GM18526 (cell line): ENCODE data around the gene ARHGAP15.

Source experiments
- POLR2A ChIP-seq: IDR thresholded peaks from 3 replicates; pipeline ENCODE4 v1.6.1; 2011; ENCODE audit not compliant: insufficient read length; ENCODE audit errors: extremely low read depth

The ARHGAP15 gene

DNA sequence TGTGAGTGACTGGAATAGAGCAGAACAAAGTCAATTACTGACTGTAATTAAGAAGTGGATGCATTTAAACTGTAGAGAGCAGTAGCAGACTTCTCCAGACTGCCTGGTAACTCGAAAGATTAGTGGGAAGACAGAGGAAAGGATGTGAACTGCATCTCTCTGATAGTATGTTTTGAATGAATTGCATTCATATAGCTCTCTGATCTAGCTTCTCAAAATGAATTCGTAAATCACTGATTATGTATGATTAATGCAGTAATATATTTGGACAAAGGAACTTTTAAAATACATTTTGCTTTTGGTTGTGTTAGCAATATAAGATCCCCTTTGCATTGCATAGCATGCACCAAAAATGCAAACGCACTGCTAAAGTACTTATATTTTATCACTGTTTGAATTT is 304.0 kb downstream of the ARHGAP15 start:
- no peak for TF ChIP-seq POLR2A

- no peak for TF ChIP-seq POLR2A
These were observed 304.6 kb downstream of the ARHGAP15 start for GRCh38 chr2:143433840-143434239.

- no peak for TF ChIP-seq POLR2A
These were observed 305.2 kb downstream of the ARHGAP15 start for GRCh38 chr2:143434445-143434844.

DNA sequence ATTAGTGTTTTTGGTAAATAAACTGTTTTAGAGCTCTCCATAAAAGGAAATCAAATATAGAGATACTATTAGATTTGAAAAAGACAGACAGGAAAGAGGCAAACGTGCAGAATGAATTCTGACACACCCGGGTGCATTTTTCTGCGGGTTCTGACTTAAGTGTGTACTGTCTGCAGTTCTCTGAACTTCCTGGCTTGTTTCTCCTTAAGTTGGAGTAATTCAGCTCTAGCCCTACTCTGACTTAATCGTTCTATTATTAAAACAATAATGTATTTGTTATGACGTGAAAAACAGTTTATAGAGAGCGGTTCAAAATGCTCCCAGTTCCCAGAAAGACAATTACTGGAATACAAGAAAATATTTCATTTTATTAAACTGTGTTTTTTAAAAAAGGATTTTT is 305.9 kb downstream of the ARHGAP15 start:
- TF ChIP-seq POLR2A = no peak

- TF ChIP-seq POLR2A = no peak
These were observed 307.7 kb downstream of the ARHGAP15 start for GRCh38 chr2:143436951-143437350.

DNA sequence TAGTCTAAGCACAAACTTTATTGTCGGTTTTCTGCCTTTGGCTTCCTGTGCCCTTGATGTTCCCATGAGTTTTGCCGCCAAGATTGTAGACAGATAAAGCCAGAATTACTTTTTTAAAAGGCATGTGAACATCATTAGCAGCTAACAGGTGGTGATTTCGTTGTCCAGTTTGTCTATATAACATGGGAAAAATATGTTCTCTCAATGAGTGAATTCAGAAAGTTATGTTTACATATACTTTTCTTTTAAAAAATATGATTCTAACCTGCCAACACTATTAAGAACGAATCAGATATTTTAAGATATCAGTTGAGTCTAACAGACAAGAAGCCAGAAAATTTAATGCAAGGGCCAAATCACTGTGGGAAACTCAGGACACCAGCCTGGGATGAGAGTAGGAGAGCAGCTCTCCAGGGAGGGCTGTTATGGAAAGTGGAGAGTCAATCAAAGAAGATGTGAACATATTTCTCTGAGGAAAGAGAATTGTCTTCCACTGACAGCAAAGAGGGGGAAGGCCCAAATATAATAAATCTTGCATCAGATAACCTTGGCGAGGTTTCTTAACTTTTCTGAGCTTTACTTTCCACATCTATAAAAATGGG is 311.3 kb downstream of the ARHGAP15 start:
- TF ChIP-seq POLR2A = no peak

DNA sequence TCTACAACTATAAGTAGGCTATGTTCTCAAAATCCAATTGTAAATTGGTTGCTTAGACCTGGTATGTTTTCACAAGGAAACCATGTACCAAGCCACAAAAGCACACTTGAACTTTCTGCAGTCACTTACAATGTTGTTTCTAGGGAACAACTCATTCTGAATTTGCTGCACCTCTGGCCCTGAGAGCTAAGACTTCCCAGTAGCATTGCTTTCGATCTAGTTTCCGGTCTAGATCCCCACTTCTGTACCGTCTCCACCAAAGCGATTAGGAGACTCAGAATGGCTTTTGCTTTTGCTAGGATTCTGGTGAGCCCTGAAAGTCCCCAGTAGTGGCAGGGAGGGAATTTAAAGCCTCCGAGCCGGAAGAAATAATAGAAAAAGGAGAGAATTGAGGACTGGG is 313.0 kb downstream of the ARHGAP15 start:
- no peak for TF ChIP-seq POLR2A

GRCh38 chr2:143451642-143452281 is 322.5 kb downstream of the ARHGAP15 start:
- TF ChIP-seq POLR2A = no peak

- no peak for TF ChIP-seq POLR2A
These were observed 323.7 kb downstream of the ARHGAP15 start for GRCh38 chr2:143452817-143453451.

DNA sequence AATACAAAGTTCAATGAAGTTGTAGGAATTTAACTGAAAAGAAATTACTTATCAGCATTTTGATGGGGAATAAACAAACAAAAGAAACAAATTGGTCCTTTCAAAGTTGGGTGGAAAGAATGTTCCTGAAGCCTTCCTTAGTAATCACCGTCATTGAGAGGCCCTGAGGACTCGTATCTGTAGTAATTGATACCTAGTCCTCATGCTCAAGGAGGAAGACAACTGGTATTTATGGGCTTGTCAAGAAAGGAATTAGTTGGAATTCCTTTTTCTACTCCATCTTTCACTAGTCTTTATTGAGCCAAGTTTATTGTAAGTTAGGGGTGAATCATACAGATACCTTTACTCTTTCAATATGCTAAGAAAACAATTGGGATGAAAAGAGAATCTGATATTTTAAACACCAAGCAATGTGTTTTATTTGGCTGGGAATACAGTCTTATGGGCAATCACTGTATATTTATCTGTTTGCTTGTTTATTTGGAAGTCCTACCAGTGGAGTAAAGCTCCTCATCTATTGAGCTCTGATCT is 324.8 kb downstream of the ARHGAP15 start:
- TF ChIP-seq POLR2A = no peak

GRCh38 chr2:143455317-143455716 is 326.1 kb downstream of the ARHGAP15 start:
- TF ChIP-seq POLR2A = no peak

- TF ChIP-seq POLR2A = no peak
These were observed 329.3 kb downstream of the ARHGAP15 start for GRCh38 chr2:143458258-143459190.

DNA sequence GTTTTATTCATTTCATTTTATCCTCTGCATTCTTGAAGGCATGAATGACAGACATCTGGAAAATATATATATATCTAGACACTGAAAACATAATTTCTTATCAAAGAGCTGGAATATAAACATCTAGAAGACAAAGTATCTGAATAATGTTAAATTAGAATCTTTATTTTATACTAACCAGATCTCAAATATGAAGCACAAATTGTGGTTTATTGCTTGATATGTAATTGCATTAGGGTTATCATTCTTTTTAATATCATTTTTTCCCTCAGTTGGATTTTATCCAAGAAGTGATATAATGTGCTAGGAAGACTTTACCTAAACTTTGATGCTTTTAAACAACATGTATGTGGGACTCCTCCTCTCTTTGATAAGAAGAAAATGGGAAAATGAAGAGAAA is 331.2 kb downstream of the ARHGAP15 start:
- no peak for TF ChIP-seq POLR2A

DNA sequence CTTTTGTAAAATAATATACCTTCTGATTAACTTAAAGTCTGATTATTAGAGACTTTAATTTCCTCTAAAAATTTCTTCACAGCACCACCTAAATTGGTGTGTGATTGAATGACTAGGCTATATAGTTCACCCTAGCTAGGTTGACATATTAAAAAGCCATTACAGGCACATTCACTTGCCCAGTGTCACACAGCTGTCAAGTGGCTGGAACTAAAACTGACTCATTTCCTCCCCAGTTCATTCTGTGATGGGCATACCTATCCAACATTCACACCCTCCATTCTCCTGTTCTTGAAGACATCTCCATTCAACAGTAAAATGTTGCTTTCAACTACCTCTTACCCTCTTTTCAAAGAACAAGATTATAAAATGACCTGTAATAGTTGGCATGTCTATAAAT is 334.5 kb downstream of the ARHGAP15 start:
- TF ChIP-seq POLR2A = no peak

DNA sequence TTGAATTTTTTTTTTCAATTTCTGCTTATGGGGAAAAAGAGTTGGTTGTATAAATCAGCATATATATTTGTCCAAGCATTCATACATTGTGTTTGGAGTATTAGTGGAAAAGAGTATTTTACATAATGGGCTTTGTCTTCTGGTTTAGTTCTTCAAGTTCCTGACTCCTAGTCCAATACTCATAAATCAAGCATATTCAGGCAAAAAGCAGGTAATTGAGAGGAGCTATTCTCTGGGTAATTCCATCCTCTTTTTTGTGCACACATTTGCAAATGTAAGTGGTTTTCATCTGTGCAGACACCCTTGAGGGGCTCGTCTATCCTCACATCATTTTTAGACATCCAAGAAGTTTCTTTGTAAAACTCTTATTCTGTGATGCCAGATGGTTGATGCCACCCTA is 337.2 kb downstream of the ARHGAP15 start:
- no peak for TF ChIP-seq POLR2A

- no peak for TF ChIP-seq POLR2A
These were observed 337.8 kb downstream of the ARHGAP15 start for GRCh38 chr2:143467011-143467410.

DNA sequence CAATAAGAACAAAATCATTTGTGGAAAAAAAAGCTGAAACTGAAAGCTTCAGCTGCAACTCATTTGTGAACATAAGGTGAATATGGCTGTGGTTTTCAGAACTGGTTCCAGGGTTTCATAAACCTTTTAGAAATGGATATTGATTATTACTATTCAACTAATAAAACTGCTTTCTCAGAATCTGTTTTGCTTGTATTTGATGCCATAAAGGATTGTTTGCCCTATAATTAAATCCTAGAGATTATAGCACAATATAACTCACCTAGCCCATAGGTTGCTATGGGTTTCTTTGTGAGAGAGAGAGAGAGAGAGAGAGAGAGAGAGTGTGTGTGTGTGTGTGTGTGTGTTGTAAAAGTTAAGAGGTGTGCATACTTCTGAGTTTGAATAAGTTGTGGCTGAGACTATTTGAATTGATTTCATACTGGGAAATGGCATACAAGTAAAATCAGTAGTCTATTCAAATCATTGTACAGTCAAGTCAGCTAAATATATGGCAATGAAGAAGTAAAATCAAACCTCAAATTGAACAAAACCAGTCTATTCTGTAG is 339.2 kb downstream of the ARHGAP15 start:
- no peak for TF ChIP-seq POLR2A
